Smooth muscle cell (in vitro differentiated cells): Measurements from ENCODE around the gene ATF3. TPM values are rescaled to one million over a fixed set of nuclear protein-coding genes. Genes with fewer than 3 reads are reported as not detected.

ENCODE experiments used
- DNase-seq: peaks from one replicate; lab custom pipeline; 2025; ENCODE audit not compliant: unreplicated experiment; lab: John Stamatoyannopoulos, UW
- H2AFZ ChIP-seq: fragments of 200-600 bp; sonication (generic); 2 replicates; pipeline ENCODE4 v1.6.0; 2016; ENCODE audit warnings: antibody characterized with exemption, low read depth, mild to moderate bottlenecking
- H3F3A ChIP-seq: fragments of 200-600 bp; sonication (generic); 2 replicates; pipeline ENCODE4 v1.6.0; 2017; ENCODE audit warnings: antibody characterized with exemption, low read depth
- H3K27ac ChIP-seq: fragments of 200-600 bp; sonication (generic); 2 replicates; pipeline ENCODE4 v1.5.1; 2016; ENCODE audit warnings: low read depth, mild to moderate bottlenecking
- H3K27me3 ChIP-seq: fragments of 200-600 bp; sonication (generic); 2 replicates; pipeline ENCODE4 v1.6.1; 2016; ENCODE audit warnings: low read depth, mild to moderate bottlenecking
- H3K36me3 ChIP-seq: fragments of 200-600 bp; sonication (generic); 2 replicates; pipeline ENCODE4 v1.5.1; 2016; ENCODE audit warnings: low read depth
- H3K4me1 ChIP-seq: fragments of 200-600 bp; sonication (generic); 2 replicates; pipeline ENCODE4 v1.5.1; 2016; ENCODE audit warnings: low read depth
- H3K4me2 ChIP-seq: fragments of 200-600 bp; sonication (generic); 2 replicates; pipeline ENCODE4 v1.6.0; 2016; ENCODE audit warnings: mild to moderate bottlenecking
- H3K4me3 ChIP-seq: fragments of 200-600 bp; sonication (generic); 2 replicates; pipeline ENCODE4 v1.5.1; 2016; ENCODE audit warnings: mild to moderate bottlenecking
- H3K79me2 ChIP-seq: fragments of 200-600 bp; sonication (generic); 2 replicates; pipeline ENCODE4 v1.6.0; 2016; ENCODE audit warnings: low read depth, mild to moderate bottlenecking
- H3K9ac ChIP-seq: fragments of 200-600 bp; sonication (generic); 2 replicates; pipeline ENCODE4 v1.6.0; 2016; ENCODE audit warnings: low read depth
- H3K9me3 ChIP-seq: fragments of 200-600 bp; sonication (generic); replicated peaks from 2 replicates; pipeline ENCODE4 v1.5.1; 2016; ENCODE audit warnings: low read depth
- H4K20me1 ChIP-seq: fragments of 200-600 bp; sonication (generic); 2 replicates; pipeline ENCODE4 v1.6.0; 2016; ENCODE audit warnings: low read depth
- WGBS: methylation state at CpG from one replicate; pipeline ENCODE4 v1.1.7; 2016; ENCODE audit warnings: low lambda C conversion rate; 5-methylcytosine and 5-hydroxymethylcytosine counted together
- polyA plus RNA-seq: library from polyadenylated mRNA; unstranded; fragments of >200 nt; fragmentation: Nextera tagmentation; extraction: Ambion mirVana; gene quantifications from 2 replicates; pipeline ENCODE4 v1.2.1, GENCODE V29; 2016
- total RNA-seq: library from RNA; depleted of rRNA; stranded (reverse); fragments of >200 nt; gene quantifications from 2 replicates; pipeline ENCODE4 v1.2.3, GENCODE V29; 2014
- TF ChIP-seq, protein P1 (sequence below): fragments of 200-600 bp; sonication (generic); IDR thresholded peaks from 2 replicates; pipeline ENCODE4 v1.5.1; 2017; ENCODE audit warnings: borderline replicate concordance, mild to moderate bottlenecking, antibody characterized with exemption; ENCODE audit not compliant: insufficient read depth, poor library complexity, severe bottlenecking

ATF3 gene
- total and polyA plus RNA-seq, 2 experiments from 2014 or later, result 152 to 231 TPM

DNA sequence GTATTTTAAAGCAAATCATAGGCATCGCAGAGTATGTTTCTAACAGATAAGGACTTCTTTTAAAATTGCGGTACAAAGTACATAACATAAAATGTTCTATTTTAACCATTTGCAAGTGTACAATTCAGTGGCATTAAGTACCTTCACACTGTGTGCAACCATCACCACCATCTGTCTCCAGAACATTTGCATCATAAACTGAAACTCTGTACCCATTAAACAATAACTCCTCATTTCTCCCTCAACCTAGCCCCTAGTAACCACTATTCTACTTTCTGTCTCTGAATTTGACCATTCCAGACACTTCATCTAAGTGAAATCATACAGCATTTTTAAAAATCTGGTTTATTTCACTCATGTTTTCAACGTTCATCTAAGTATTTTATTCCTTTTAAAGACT lies 16.6 kb upstream of the ATF3 start:
- peaks cover 3% of the 10 kb centered on the region for H3F3A ChIP-seq
- H3K36me3 ChIP-seq, result no peaks in the 10 kb centered on the region
- TF ChIP-seq, protein P1, sequence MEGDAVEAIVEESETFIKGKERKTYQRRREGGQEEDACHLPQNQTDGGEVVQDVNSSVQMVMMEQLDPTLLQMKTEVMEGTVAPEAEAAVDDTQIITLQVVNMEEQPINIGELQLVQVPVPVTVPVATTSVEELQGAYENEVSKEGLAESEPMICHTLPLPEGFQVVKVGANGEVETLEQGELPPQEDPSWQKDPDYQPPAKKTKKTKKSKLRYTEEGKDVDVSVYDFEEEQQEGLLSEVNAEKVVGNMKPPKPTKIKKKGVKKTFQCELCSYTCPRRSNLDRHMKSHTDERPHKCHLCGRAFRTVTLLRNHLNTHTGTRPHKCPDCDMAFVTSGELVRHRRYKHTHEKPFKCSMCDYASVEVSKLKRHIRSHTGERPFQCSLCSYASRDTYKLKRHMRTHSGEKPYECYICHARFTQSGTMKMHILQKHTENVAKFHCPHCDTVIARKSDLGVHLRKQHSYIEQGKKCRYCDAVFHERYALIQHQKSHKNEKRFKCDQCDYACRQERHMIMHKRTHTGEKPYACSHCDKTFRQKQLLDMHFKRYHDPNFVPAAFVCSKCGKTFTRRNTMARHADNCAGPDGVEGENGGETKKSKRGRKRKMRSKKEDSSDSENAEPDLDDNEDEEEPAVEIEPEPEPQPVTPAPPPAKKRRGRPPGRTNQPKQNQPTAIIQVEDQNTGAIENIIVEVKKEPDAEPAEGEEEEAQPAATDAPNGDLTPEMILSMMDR, result no peak
- no peak overlapping the region for H2AFZ ChIP-seq
- no peaks in the 10 kb centered on the region for H3K27me3 ChIP-seq
- no peak overlapping the region for H3K9ac ChIP-seq
- 91% methylated on average over 3 of the region's 3 CpGs for WGBS
- H3K9me3 ChIP-seq, result no peaks in the 10 kb centered on the region
- no peaks in the 10 kb centered on the region for H3K79me2 ChIP-seq
- H3K4me2 ChIP-seq, result no peak overlapping the region
- H4K20me1 ChIP-seq, result no peaks in the 10 kb centered on the region
- H3K4me1 ChIP-seq, result peaks cover 18% of the 10 kb centered on the region
- no peak for DNase-seq
- H3K27ac ChIP-seq, result no peak overlapping the region
- H3K4me3 ChIP-seq, result no peak overlapping the region

DNA sequence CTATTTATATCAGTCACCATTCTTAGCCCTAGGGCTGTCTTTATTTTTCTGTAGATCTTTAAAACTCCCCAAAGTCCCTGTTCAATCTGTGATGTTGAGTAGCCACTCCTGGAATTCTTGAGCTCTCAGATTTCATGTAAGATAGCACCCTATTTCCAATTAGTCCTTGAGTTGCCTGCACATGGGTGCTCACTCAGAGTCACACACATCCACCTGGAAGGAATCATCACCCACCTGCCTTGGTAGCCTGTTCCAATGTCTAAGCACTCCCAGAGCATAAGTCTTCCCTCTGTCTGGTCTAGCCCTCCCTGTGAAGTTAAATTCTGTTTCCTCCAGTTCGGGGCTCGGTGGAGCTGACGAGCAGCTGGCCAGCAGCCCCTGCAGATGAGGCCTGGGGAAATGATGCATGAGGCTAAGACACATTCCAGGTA lies 14.7 kb upstream of the ATF3 start:
- Histone ChIP-seq H3K4me2 (no peak overlapping the region), H2AFZ (no peak overlapping the region), H3K36me3 (no peaks in the 10 kb centered on the region), H3K79me2 (no peaks in the 10 kb centered on the region), H3K9ac (peak overlapping the region; percentile 38), H3F3A (peaks cover 3% of the 10 kb centered on the region), H3K4me3 (no peak overlapping the region), H3K4me1 (peaks cover 6% of the 10 kb centered on the region), H3K27ac (peak overlapping the region; percentile 100), H3K27me3 (no peaks in the 10 kb centered on the region), H4K20me1 (no peaks in the 10 kb centered on the region), H3K9me3 (no peaks in the 10 kb centered on the region)
- no peak for DNase-seq
- WGBS, result 57% methylated on average over 3 of the region's 3 CpGs
- TF ChIP-seq, protein P1, result no peak

GRCh38 chr1:212594640-212595039 lies 13.9 kb upstream of the ATF3 start:
- WGBS, result 98% methylated on average over 3 of the region's 3 CpGs
- Histone ChIP-seq H3K4me2 (no peak overlapping the region), H3K36me3 (no peaks in the 10 kb centered on the region), H3K27me3 (no peaks in the 10 kb centered on the region), H4K20me1 (no peaks in the 10 kb centered on the region), H3K27ac (peak overlapping the region; percentile 100), H3K4me3 (no peak overlapping the region), H3K4me1 (peaks cover 6% of the 10 kb centered on the region), H3K9me3 (no peaks in the 10 kb centered on the region), H3K79me2 (no peaks in the 10 kb centered on the region), H2AFZ (no peak overlapping the region), H3K9ac (no peak overlapping the region), H3F3A (peaks cover 3% of the 10 kb centered on the region)
- no peak for DNase-seq
- TF ChIP-seq, protein P1, result no peak

GRCh38 chr1:212595229-212595628 lies 13.3 kb upstream of the ATF3 start:
- Histone ChIP-seq H3K36me3 (no peaks in the 10 kb centered on the region), H3K4me2 (no peak overlapping the region), H2AFZ (no peak overlapping the region), H3F3A (peaks cover 3% of the 10 kb centered on the region), H4K20me1 (no peaks in the 10 kb centered on the region), H3K27ac (peak overlapping the region; percentile 100), H3K4me3 (no peak overlapping the region), H3K27me3 (no peaks in the 10 kb centered on the region), H3K79me2 (no peaks in the 10 kb centered on the region), H3K4me1 (peaks cover 6% of the 10 kb centered on the region), H3K9me3 (no peaks in the 10 kb centered on the region), H3K9ac (peak overlapping the region; percentile 70)
- TF ChIP-seq, protein P1, result no peak
- DNase-seq, result no peak
- WGBS, result 92% methylated on average over 8 of the region's 8 CpGs
